ENCODE results near the gene PTPRK. TPM values are rescaled to one million over a fixed set of nuclear protein-coding genes. Genes with fewer than 3 reads are reported as not detected.

Gene PTPRK
- total and polyA plus RNA-seq, 10 of the 15 experiments (the other 5 are each of a cell fraction or from before 2014, with no cell fraction given), result 0.23 to 1.9 (median 0.55) TPM

GRCh38 chr6:128400875-128401274, 119.5 kb downstream of the PTPRK start:
- in situ Hi-C loops (cut with MboI) (no loop called here), intact Hi-C loops (cut with micrococcal nuclease; ENCODE audit: unreplicated experiment) (no loop called here)
- RAD21 ChIA-PET (ENCODE audit: unreplicated experiment), result no interaction called here
- WGBS (ENCODE audit: insufficient coverage, insufficient replicate concordance, low lambda C conversion rate, missing lambda C conversion rate), result 3% methylated on average over 4 of the region's 4 CpGs
- no peak overlapping the region for H2AFZ ChIP-seq (ENCODE audit: control insufficient read depth, low read depth, low read length)
- POLR2A ChIA-PET, result no interaction called here
- no peak overlapping the region for H3K4me2 ChIP-seq (ENCODE audit: control insufficient read depth, insufficient read depth)
- H3K27ac ChIP-seq (ENCODE audit: control insufficient read depth, insufficient read depth), result no peak overlapping the region
- no peaks in the 10 kb centered on the region for H4K20me1 ChIP-seq (ENCODE audit: control insufficient read depth, insufficient read depth)
- CTCF ChIA-PET, result no interaction called here
- H3K4me1 ChIP-seq (ENCODE audit: control insufficient read depth, insufficient read depth, low read length), result no peaks in the 10 kb centered on the region
- TF ChIP-seq GATAD2B (conservative IDR thresholded peaks at IDR 0.05; ENCODE audit: low read depth), result no peak
- TF ChIP-seq RUNX3 (IDR thresholded peaks at IDR 0.05; ENCODE audit: low read length), result no peak
- no peak for TF ChIP-seq PAX8 (IDR thresholded peaks at IDR 0.05)
- no peak for TF ChIP-seq HDAC2 (IDR thresholded peaks at IDR 0.05)
- no peak for TF ChIP-seq TAF1 (IDR thresholded peaks at IDR 0.05; ENCODE audit: borderline replicate concordance, low read depth, low read length)
- no peak for TF ChIP-seq NR2C2 (IDR thresholded peaks at IDR 0.05; ENCODE audit: borderline replicate concordance, control insufficient read depth, insufficient read length, low read depth)
- no peak for TF ChIP-seq CREM (IDR thresholded peaks at IDR 0.05; ENCODE audit: low read depth)
- TF ChIP-seq YBX1 (IDR thresholded peaks at IDR 0.05), result no peak
- no peak for TF ChIP-seq HSF1 (IDR thresholded peaks at IDR 0.05; ENCODE audit: low read depth, low read length)
- TF ChIP-seq STAT1 (conservative IDR thresholded peaks at IDR 0.05), result no peak
- no peak for TF ChIP-seq BCL11A (IDR thresholded peaks at IDR 0.05; ENCODE audit: low read depth, low read length)
- no peak for TF ChIP-seq EGR1 (IDR thresholded peaks at IDR 0.05; ENCODE audit: borderline replicate concordance in 1 of 2, low read depth in 2 of 2, low read length in 2 of 2)
- no peak for TF ChIP-seq RAD51 (IDR thresholded peaks at IDR 0.05)
- no peak for TF ChIP-seq ELK1 (IDR thresholded peaks at IDR 0.05; ENCODE audit: low read depth, low read length)
- TF ChIP-seq SMC3 (IDR thresholded peaks at IDR 0.05; ENCODE audit: borderline replicate concordance, low read length), result no peak
- H3K4me3 ChIP-seq, result no peak overlapping the region
- no peak for ATAC-seq
- no peaks in the 10 kb centered on the region for H3K79me2 ChIP-seq (ENCODE audit: control insufficient read depth, insufficient read depth, low read length)
- FAIRE-seq, result no peak
- SMC1A ChIA-PET (ENCODE audit: uncharacterized antibody, unreplicated experiment), result interaction anchor here (0.8 to 1.4 kb wide), 2 partner anchors 10 to 50 kb away, joined by 3 read pairs; no protein-coding TSS in a partner anchor
- H3K9ac ChIP-seq (ENCODE audit: control insufficient read depth, insufficient read depth, low read length), result no peak overlapping the region
- H3K36me3 ChIP-seq (ENCODE audit: control insufficient read depth in 2 of 2, insufficient read depth in 2 of 2, low read length in 1 of 2), result no peaks in the 10 kb centered on the region
- H3K9me3 ChIP-seq (replicated peaks; ENCODE audit: control insufficient read depth, insufficient read depth, low read length), result no peaks in the 10 kb centered on the region
- H3K27me3 ChIP-seq (replicated peaks in 1 of 2; ENCODE audit: control insufficient read depth in 2 of 2, insufficient read depth in 2 of 2, low read length in 1 of 2), result no peaks in the 10 kb centered on the region
- no peak for DNase-seq (ENCODE audit: low read depth, low spot score)
- BruUV-seq (replicated peaks), result no TSS peak

Measured in GM12878 (cell line).